Measurements from ENCODE around the gene C11orf21. TPM values are rescaled to one million over a fixed set of nuclear protein-coding genes. Genes with fewer than 3 reads are reported as not detected.

Gene C11orf21
- total and polyA plus RNA-seq, 10 of the 15 experiments (the other 5 are each of a cell fraction or from before 2014, with no cell fraction given), result 0.04 to 0.26 (median 0.11) TPM; not detected in 7

DNA sequence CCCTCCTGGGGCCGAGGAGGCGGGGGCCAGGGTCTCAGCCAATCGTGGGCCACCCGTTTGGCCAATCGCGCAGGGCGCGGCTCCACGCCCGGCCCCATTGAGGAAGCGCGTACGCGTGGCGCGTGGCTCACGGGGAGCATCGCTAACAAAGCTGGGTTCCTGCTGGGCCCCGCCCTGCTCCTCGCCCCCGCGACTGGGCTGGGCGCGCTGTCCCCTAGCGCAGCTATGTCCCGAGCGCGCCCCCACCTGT lies 30.7 kb downstream of the C11orf21 start:
- Histone ChIP-seq H3K36me3 (ENCODE audit: control insufficient read depth in 2 of 2, insufficient read depth in 2 of 2, low read length in 1 of 2) (no peaks in the 10 kb centered on the region), H3K9ac (ENCODE audit: control insufficient read depth, insufficient read depth, low read length) (no peak overlapping the region)
- DNase-seq (ENCODE audit: low read depth, low spot score), result no peak

DNA sequence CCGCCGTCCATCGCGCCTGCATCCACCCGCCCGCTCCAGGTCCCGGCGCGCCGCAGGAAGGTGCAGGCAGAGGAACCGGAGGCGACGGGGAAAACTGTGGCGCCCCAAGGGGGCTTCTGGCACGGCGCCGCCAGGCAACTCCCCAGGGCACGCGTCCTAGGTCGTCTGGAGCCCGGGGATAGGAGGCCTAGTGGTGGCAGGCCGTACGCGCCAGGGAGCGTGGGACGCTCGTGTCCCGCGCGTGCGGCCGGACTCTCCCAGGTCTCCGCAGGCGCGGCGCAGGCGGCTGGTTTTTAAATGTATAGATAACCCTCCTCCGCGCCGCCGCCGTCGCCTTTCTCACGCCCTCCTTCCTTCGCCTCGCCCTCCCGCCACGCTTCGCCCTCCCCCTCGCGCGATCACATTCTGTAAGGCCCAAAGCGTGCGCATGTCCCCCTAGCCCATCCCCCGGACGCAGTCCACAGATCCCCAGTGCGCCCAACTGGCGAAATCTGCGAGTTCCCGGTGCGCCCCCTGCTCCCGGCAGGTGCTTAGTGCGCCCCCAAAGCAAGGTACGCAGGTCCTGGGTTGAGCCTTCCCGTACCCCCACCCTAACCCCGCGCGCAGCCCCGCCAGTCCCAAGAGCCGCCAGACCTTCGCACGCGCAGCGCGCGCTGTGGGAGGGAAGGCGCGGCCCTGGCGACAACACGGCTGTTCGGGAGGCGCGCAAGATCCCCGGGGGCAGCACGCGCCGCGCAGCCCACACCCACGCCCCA lies 31.2 kb downstream of the C11orf21 start, which contains the start of gene ASCL2:
TSS of gene ASCL2 (minus strand) at position 267 of the 755 bp plus-strand sequence. CDS start at position 11, 256 bp downstream.
- H3K27ac ChIP-seq (ENCODE audit: control insufficient read depth, insufficient read depth), result no peak within 1 kb of the TSS
- ATAC-seq, result no peak
- H3K4me2 ChIP-seq (ENCODE audit: control insufficient read depth, insufficient read depth), result peak within 1 kb of the TSS; percentile 25; the same call in 1 of the 2 replicates
- no peak within 1 kb of the TSS for H3K9ac ChIP-seq (ENCODE audit: control insufficient read depth, insufficient read depth, low read length)
- no peak for FAIRE-seq
- no peaks in the 10 kb centered on the region for H3K36me3 ChIP-seq (ENCODE audit: control insufficient read depth in 2 of 2, insufficient read depth in 2 of 2, low read length in 1 of 2)
- POLR2A ChIA-PET, result no interaction called here
- intact Hi-C loops (cut with micrococcal nuclease; ENCODE audit: unreplicated experiment) (no loop called here), in situ Hi-C loops (cut with MboI) (no loop called here)
- TF ChIP-seq, protein P1, sequence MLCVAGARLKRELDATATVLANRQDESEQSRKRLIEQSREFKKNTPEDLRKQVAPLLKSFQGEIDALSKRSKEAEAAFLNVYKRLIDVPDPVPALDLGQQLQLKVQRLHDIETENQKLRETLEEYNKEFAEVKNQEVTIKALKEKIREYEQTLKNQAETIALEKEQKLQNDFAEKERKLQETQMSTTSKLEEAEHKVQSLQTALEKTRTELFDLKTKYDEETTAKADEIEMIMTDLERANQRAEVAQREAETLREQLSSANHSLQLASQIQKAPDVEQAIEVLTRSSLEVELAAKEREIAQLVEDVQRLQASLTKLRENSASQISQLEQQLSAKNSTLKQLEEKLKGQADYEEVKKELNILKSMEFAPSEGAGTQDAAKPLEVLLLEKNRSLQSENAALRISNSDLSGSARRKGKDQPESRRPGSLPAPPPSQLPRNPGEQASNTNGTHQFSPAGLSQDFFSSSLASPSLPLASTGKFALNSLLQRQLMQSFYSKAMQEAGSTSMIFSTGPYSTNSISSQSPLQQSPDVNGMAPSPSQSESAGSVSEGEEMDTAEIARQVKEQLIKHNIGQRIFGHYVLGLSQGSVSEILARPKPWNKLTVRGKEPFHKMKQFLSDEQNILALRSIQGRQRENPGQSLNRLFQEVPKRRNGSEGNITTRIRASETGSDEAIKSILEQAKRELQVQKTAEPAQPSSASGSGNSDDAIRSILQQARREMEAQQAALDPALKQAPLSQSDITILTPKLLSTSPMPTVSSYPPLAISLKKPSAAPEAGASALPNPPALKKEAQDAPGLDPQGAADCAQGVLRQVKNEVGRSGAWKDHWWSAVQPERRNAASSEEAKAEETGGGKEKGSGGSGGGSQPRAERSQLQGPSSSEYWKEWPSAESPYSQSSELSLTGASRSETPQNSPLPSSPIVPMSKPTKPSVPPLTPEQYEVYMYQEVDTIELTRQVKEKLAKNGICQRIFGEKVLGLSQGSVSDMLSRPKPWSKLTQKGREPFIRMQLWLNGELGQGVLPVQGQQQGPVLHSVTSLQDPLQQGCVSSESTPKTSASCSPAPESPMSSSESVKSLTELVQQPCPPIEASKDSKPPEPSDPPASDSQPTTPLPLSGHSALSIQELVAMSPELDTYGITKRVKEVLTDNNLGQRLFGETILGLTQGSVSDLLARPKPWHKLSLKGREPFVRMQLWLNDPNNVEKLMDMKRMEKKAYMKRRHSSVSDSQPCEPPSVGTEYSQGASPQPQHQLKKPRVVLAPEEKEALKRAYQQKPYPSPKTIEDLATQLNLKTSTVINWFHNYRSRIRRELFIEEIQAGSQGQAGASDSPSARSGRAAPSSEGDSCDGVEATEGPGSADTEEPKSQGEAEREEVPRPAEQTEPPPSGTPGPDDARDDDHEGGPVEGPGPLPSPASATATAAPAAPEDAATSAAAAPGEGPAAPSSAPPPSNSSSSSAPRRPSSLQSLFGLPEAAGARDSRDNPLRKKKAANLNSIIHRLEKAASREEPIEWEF (IDR thresholded peaks at IDR 0.05; ENCODE audit: insufficient replicate concordance, low read depth, low read length), result no peak
- TF ChIP-seq HDAC6 (IDR thresholded peaks at IDR 0.05; ENCODE audit: unreplicated experiment), result peak; percentile 16
- TF ChIP-seq, protein P2, sequence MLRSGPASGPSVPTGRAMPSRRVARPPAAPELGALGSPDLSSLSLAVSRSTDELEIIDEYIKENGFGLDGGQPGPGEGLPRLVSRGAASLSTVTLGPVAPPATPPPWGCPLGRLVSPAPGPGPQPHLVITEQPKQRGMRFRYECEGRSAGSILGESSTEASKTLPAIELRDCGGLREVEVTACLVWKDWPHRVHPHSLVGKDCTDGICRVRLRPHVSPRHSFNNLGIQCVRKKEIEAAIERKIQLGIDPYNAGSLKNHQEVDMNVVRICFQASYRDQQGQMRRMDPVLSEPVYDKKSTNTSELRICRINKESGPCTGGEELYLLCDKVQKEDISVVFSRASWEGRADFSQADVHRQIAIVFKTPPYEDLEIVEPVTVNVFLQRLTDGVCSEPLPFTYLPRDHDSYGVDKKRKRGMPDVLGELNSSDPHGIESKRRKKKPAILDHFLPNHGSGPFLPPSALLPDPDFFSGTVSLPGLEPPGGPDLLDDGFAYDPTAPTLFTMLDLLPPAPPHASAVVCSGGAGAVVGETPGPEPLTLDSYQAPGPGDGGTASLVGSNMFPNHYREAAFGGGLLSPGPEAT (IDR thresholded peaks at IDR 0.05; ENCODE audit: low read depth), result no peak
- H3K4me1 ChIP-seq (ENCODE audit: control insufficient read depth, insufficient read depth, low read length), result peaks cover 13% of the 10 kb centered on the region
- H3K4me3 ChIP-seq, result no peak within 1 kb of the TSS
- RAD21 ChIA-PET (ENCODE audit: unreplicated experiment), result no interaction called here
- CTCF ChIA-PET, result no interaction called here
- H3K27me3 ChIP-seq (replicated peaks in 1 of 2; ENCODE audit: control insufficient read depth in 2 of 2, insufficient read depth in 2 of 2, low read length in 1 of 2), result no peaks in the 10 kb centered on the region; a peak in 2 of 4 replicates
- BruUV-seq (replicated peaks), result no TSS peak
- H4K20me1 ChIP-seq (ENCODE audit: control insufficient read depth, insufficient read depth), result no peaks in the 10 kb centered on the region
- SMC1A ChIA-PET (ENCODE audit: uncharacterized antibody, unreplicated experiment), result no interaction called here
- no peaks in the 10 kb centered on the region for H3K79me2 ChIP-seq (ENCODE audit: control insufficient read depth, insufficient read depth, low read length)
- H2AFZ ChIP-seq (ENCODE audit: control insufficient read depth, low read depth, low read length), result no peak within 1 kb of the TSS
- 38% methylated on average over 78 of the region's 89 CpGs for WGBS (ENCODE audit: insufficient coverage, insufficient replicate concordance, low lambda C conversion rate, missing lambda C conversion rate)
- H3K9me3 ChIP-seq (replicated peaks; ENCODE audit: control insufficient read depth, insufficient read depth, low read length), result no peaks in the 10 kb centered on the region; the same call in 2 of the 3 replicates
- DNase-seq (ENCODE audit: low read depth, low spot score), result no peak

More for the DNA sequence above, 30.7 kb downstream of the C11orf21 start:
- Histone ChIP-seq H2AFZ (ENCODE audit: control insufficient read depth, low read depth, low read length) (no peak overlapping the region), H3K9me3 (replicated peaks; ENCODE audit: control insufficient read depth, insufficient read depth, low read length) (no peaks in the 10 kb centered on the region; the same call in 2 of the 3 replicates), H3K27me3 (replicated peaks in 1 of 2; ENCODE audit: control insufficient read depth in 2 of 2, insufficient read depth in 2 of 2, low read length in 1 of 2) (no peaks in the 10 kb centered on the region; a peak in 2 of 4 replicates), H3K4me2 (ENCODE audit: control insufficient read depth, insufficient read depth) (no peak overlapping the region), H3K4me3 (no peak overlapping the region), H3K27ac (ENCODE audit: control insufficient read depth, insufficient read depth) (no peak overlapping the region), H3K79me2 (ENCODE audit: control insufficient read depth, insufficient read depth, low read length) (no peaks in the 10 kb centered on the region), H3K4me1 (ENCODE audit: control insufficient read depth, insufficient read depth, low read length) (peaks cover 8% of the 10 kb centered on the region), H4K20me1 (ENCODE audit: control insufficient read depth, insufficient read depth) (no peaks in the 10 kb centered on the region)
- intact Hi-C loops (cut with micrococcal nuclease; ENCODE audit: unreplicated experiment) (no loop called here), in situ Hi-C loops (cut with MboI) (no loop called here)
- no TSS peak for BruUV-seq (replicated peaks)
- ChIA-PET POLR2A (no interaction called here), SMC1A (ENCODE audit: uncharacterized antibody, unreplicated experiment) (no interaction called here), RAD21 (ENCODE audit: unreplicated experiment) (no interaction called here), CTCF (no interaction called here)
- ATAC-seq, result no peak
- FAIRE-seq, result no peak
- WGBS (ENCODE audit: insufficient coverage, insufficient replicate concordance, low lambda C conversion rate, missing lambda C conversion rate), result 67% methylated on average over 12 of the region's 28 CpGs
- TF ChIP-seq FOS (IDR thresholded peaks at IDR 0.05; ENCODE audit: borderline replicate concordance, extremely low read depth, insufficient read length) (no peak), CBX5 (IDR thresholded peaks at IDR 0.05; ENCODE audit: low read depth) (no peak), PML (IDR thresholded peaks at IDR 0.05; ENCODE audit: low read length) (no peak)
- TF ChIP-seq, protein P3, sequence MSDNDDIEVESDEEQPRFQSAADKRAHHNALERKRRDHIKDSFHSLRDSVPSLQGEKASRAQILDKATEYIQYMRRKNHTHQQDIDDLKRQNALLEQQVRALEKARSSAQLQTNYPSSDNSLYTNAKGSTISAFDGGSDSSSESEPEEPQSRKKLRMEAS (IDR thresholded peaks at IDR 0.05; ENCODE audit: low read depth, low read length), result no peak
